GM12878 (cell line): ENCODE data around the gene SLC23A2.

Experiments used
- BACH1 ChIP-seq: fragments of 450-650 bp; IDR thresholded peaks from 2 replicates; pipeline ENCODE4 v1.6.1; 2017; ENCODE audit warnings: mild to moderate bottlenecking, borderline replicate concordance
- CTCF ChIP-seq, 3 experiments: IDR thresholded peaks in 2 of 3; conservative IDR thresholded peaks in 1 of 3; 2 replicates each; pipeline ENCODE4 v1.5.1; 2011; ENCODE audit warnings: low read depth in 3 of 3, low read length in 3 of 3, mild to moderate bottlenecking in 3 of 3, control low read depth in 2 of 3, moderate library complexity in 2 of 3, inconsistent platforms in 1 of 3, mixed read lengths in 1 of 3; ENCODE audit not compliant: control insufficient read depth in 2 of 3, insufficient read depth in 1 of 3; ENCODE audit errors: extremely low read depth in 1 of 3
- EP300 ChIP-seq, 2 experiments: fragments of 150-350 bp in 1 of 2; IDR thresholded peaks; 2 replicates each; pipeline ENCODE4 v1.6.1; 2011 to 2012; ENCODE audit warnings: low read depth in 2 of 2, low read length in 2 of 2, borderline replicate concordance in 1 of 2, improper control_type of control experiment in 1 of 2, inconsistent platforms in 1 of 2; ENCODE audit not compliant: control insufficient read depth in 1 of 2
- NR2F1 ChIP-seq: fragments of 450-650 bp; conservative IDR thresholded peaks from 2 replicates; pipeline ENCODE4 v1.6.1; 2017; ENCODE audit warnings: mild to moderate bottlenecking

GRCh38 chr20:4881006-4881730 lies 120.1 kb downstream of the SLC23A2 start:
- no peak for TF ChIP-seq CTCF (IDR thresholded peaks at IDR 0.05 in 2 of 3, conservative IDR thresholded peaks at IDR 0.05 in 1 of 3; ENCODE audit: control insufficient read depth in 2 of 3, extremely low read depth in 1 of 3, insufficient read depth in 1 of 3, low read depth in 3 of 3, low read length in 3 of 3)
- no peak for TF ChIP-seq NR2F1
- no peak for TF ChIP-seq EP300 (IDR thresholded peaks at IDR 0.05; ENCODE audit: borderline replicate concordance in 1 of 2, control insufficient read depth in 1 of 2, low read depth in 2 of 2, low read length in 2 of 2)
- TF ChIP-seq BACH1: no peak
